H1 (cell line): Measurements from ENCODE around the gene METRN. TPM values are rescaled to one million over a fixed set of nuclear protein-coding genes. Genes with fewer than 3 reads are reported as not detected.

Experiments
- CEBPB ChIP-seq: IDR thresholded peaks from 2 replicates; pipeline ENCODE4 v1.6.1; 2012; ENCODE audit warnings: low read depth, low read length
- NANOG ChIP-seq: IDR thresholded peaks from 2 replicates; pipeline ENCODE4 v1.6.1; 2011; ENCODE audit warnings: low read length, low read depth, mild to moderate bottlenecking, inconsistent platforms; ENCODE audit not compliant: insufficient read depth, poor library complexity, severe bottlenecking
- RAD21 ChIP-seq, 2 experiments: IDR thresholded peaks in 1 of 2; conservative IDR thresholded peaks in 1 of 2; 2 replicates each; pipeline ENCODE4 v1.6.1; 2011; ENCODE audit warnings: low read depth in 2 of 2, low read length in 2 of 2, improper control_type of control experiment in 1 of 2, inconsistent platforms in 1 of 2, mild to moderate bottlenecking in 1 of 2, moderate library complexity in 1 of 2
- RNF2 ChIP-seq: fragments of 200-900, 300-1000 bp; sonication (generic); IDR thresholded peaks from 2 replicates; pipeline ENCODE4 v1.7.1; 2016; ENCODE audit warnings: borderline replicate concordance, low read depth, mild to moderate bottlenecking, antibody characterized with exemption, low read length; ENCODE audit not compliant: poor library complexity, severe bottlenecking; ENCODE audit errors: missing control alignments
- RXRA ChIP-seq: IDR thresholded peaks from 2 replicates; pipeline ENCODE4 v1.6.1; 2011; ENCODE audit warnings: low read depth, mild to moderate bottlenecking, low read length, moderate library complexity; ENCODE audit not compliant: insufficient read depth
- SRF ChIP-seq: IDR thresholded peaks from 2 replicates; pipeline ENCODE4 v1.6.1; 2011; ENCODE audit warnings: mild to moderate bottlenecking, low read depth, low read length, moderate library complexity
- TAF7 ChIP-seq: optimal IDR thresholded peaks from 2 replicates; pipeline ENCODE3; 2011; ENCODE audit warnings: low read depth, mild to moderate bottlenecking, inconsistent platforms, low read length, moderate library complexity, borderline replicate concordance
- polyA plus RNA-seq, 7 experiments: library from polyadenylated mRNA; depleted of rRNA in 3 of 7; stranded (reverse) in 5 of 7; unstranded in 2 of 7; fragments of >200 nt in 5 of 7; fragments of 200-250 nt in 2 of 7; gene quantifications; 1 replicate in 5 of 7; 2 replicates in 1 of 7; 4 replicates in 1 of 7; pipeline versions ENCODE4 v1.2.1 to v1.2.3, GENCODE V29; 2011 to 2013; ENCODE audit warnings: missing spikeins in 2 of 7, mixed read lengths in 2 of 7
- total RNA-seq: library from RNA; stranded (reverse); fragmentation: NEBNext Ultra II Directional; extraction: Animal tissue kit (Norgen Biotek cat#: 25700); gene quantifications from 2 replicates; pipeline ENCODE4 v1.2.1, GENCODE V29; 2021
- TF ChIP-seq, protein P1 (sequence below): IDR thresholded peaks from 2 replicates; pipeline ENCODE4 v1.6.1; 2012; ENCODE audit warnings: low read length, inconsistent platforms

Gene METRN
- total and polyA plus RNA-seq, 2 of the 8 experiments (the other 6 are each of a cell fraction or from before 2014, with no cell fraction given) = 18.7 to 25.8 TPM

- TF ChIP-seq RAD21 (IDR thresholded peaks at IDR 0.05 in 1 of 2, conservative IDR thresholded peaks at IDR 0.05 in 1 of 2; ENCODE audit: low read depth in 2 of 2, low read length in 2 of 2) (no peak), NANOG (no peak), TAF7 (no peak), CEBPB (no peak), SRF (no peak), RXRA (no peak), RNF2 (no peak)
- TF ChIP-seq, protein P1, sequence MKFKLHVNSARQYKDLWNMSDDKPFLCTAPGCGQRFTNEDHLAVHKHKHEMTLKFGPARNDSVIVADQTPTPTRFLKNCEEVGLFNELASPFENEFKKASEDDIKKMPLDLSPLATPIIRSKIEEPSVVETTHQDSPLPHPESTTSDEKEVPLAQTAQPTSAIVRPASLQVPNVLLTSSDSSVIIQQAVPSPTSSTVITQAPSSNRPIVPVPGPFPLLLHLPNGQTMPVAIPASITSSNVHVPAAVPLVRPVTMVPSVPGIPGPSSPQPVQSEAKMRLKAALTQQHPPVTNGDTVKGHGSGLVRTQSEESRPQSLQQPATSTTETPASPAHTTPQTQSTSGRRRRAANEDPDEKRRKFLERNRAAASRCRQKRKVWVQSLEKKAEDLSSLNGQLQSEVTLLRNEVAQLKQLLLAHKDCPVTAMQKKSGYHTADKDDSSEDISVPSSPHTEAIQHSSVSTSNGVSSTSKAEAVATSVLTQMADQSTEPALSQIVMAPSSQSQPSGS = no peak
These were observed 46.3 kb upstream of the METRN start (continued) for GRCh38 chr16:668519-669171.
